ENCODE data around the gene TMED10. TPM values are rescaled to one million over a fixed set of nuclear protein-coding genes. Genes with fewer than 3 reads are reported as not detected.

The TMED10 gene
- total and polyA plus RNA-seq, 2 donors (not counting 1 experiment from before 2014, with no cell fraction given), result 223 to 333 TPM

DNA sequence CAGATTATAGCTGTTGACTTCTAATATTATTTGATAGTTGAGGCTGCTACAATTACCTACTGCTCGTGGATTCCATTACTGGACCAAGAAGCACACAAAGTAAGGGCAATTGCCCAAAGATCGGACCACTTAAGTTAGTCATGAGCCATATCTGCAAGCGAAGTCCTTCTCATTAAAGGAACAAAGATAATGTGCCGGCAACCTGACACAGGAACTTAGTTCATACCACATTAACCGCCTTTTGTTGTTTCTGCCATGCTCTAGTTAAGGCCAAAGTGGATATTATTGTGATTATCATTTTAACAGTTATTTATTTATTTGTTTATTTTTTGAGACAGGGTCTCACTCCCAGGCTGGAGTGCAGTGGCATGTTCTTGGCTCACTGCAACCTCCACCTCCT is 38.1 kb upstream of the TMED10 start:
- Histone ChIP-seq H4K20me1 (ENCODE audit: control insufficient read depth, extremely low read depth, insufficient read depth, low read length) (no peaks in the 10 kb centered on the region), H3K9me3 (ENCODE audit: control insufficient read depth, insufficient read depth, low read depth, low read length) (no peaks in the 10 kb centered on the region), H3K9ac (ENCODE audit: insufficient read depth, low read length) (no peak overlapping the region), H3K27me3 (ENCODE audit: control insufficient read depth, insufficient read depth, low read length) (no peaks in the 10 kb centered on the region), H2AFZ (ENCODE audit: low read length) (no peak overlapping the region), H3K4me3 (replicated peaks in 1 of 4; ENCODE audit: control extremely low read depth in 1 of 4, insufficient read depth in 1 of 4, low read depth in 3 of 4, low read length in 4 of 4) (no peak overlapping the region), H3K4me1 (ENCODE audit: control insufficient read depth, extremely low read depth, insufficient read depth, low read length) (no peaks in the 10 kb centered on the region), H3K4me2 (ENCODE audit: extremely low read depth, insufficient read depth, low read length) (no peak overlapping the region), H3K36me3 (ENCODE audit: control insufficient read depth, insufficient read depth, low read length) (no peaks in the 10 kb centered on the region), H3K79me2 (ENCODE audit: control insufficient read depth, insufficient read depth, low read length) (no peaks in the 10 kb centered on the region), H3K27ac (ENCODE audit: insufficient read depth, low read length) (no peak overlapping the region)
- TF ChIP-seq EZH2 (IDR thresholded peaks at IDR 0.05; ENCODE audit: low read length, missing control alignments), result no peak
- TF ChIP-seq, protein P1, sequence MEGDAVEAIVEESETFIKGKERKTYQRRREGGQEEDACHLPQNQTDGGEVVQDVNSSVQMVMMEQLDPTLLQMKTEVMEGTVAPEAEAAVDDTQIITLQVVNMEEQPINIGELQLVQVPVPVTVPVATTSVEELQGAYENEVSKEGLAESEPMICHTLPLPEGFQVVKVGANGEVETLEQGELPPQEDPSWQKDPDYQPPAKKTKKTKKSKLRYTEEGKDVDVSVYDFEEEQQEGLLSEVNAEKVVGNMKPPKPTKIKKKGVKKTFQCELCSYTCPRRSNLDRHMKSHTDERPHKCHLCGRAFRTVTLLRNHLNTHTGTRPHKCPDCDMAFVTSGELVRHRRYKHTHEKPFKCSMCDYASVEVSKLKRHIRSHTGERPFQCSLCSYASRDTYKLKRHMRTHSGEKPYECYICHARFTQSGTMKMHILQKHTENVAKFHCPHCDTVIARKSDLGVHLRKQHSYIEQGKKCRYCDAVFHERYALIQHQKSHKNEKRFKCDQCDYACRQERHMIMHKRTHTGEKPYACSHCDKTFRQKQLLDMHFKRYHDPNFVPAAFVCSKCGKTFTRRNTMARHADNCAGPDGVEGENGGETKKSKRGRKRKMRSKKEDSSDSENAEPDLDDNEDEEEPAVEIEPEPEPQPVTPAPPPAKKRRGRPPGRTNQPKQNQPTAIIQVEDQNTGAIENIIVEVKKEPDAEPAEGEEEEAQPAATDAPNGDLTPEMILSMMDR (conservative IDR thresholded peaks at IDR 0.05 in 1 of 2, IDR thresholded peaks at IDR 0.05 in 1 of 2; ENCODE audit: low read depth in 1 of 2, low read length in 2 of 2), result no peak
- no peak for DNase-seq (ENCODE audit: low read depth in 2 of 2)

DNA sequence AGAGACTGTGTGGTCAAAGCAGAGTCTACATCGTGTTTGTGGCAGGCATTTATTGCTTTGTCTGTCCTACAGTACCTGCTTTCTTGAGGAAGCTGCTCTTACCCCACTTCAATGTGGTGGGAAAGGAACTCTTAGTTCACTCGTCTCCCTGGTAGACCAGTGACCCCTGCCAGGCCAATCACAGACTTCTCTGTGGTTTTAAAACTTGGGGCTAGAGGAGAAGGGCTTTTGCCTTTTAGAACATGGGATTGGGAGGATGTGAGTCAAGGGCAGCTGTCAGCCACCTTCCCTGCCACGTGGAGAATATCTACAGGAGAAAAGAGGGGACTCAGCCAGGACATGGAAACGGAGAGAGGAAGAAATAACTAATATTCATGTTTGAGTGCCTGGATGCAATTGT is 36.8 kb upstream of the TMED10 start:
- Histone ChIP-seq H3K9ac (ENCODE audit: insufficient read depth, low read length) (no peak overlapping the region), H3K27ac (ENCODE audit: insufficient read depth, low read length) (no peak overlapping the region), H4K20me1 (ENCODE audit: control insufficient read depth, extremely low read depth, insufficient read depth, low read length) (no peaks in the 10 kb centered on the region), H3K4me1 (ENCODE audit: control insufficient read depth, extremely low read depth, insufficient read depth, low read length) (no peaks in the 10 kb centered on the region), H3K36me3 (ENCODE audit: control insufficient read depth, insufficient read depth, low read length) (no peaks in the 10 kb centered on the region), H3K27me3 (ENCODE audit: control insufficient read depth, insufficient read depth, low read length) (no peaks in the 10 kb centered on the region), H3K9me3 (ENCODE audit: control insufficient read depth, insufficient read depth, low read depth, low read length) (no peaks in the 10 kb centered on the region), H3K79me2 (ENCODE audit: control insufficient read depth, insufficient read depth, low read length) (no peaks in the 10 kb centered on the region), H2AFZ (ENCODE audit: low read length) (no peak overlapping the region), H3K4me2 (ENCODE audit: extremely low read depth, insufficient read depth, low read length) (no peak overlapping the region), H3K4me3 (replicated peaks in 1 of 4; ENCODE audit: control extremely low read depth in 1 of 4, insufficient read depth in 1 of 4, low read depth in 3 of 4, low read length in 4 of 4) (no peak overlapping the region)
- TF ChIP-seq EZH2 (IDR thresholded peaks at IDR 0.05; ENCODE audit: low read length, missing control alignments), result no peak
- TF ChIP-seq, protein P1 (conservative IDR thresholded peaks at IDR 0.05 in 1 of 2, IDR thresholded peaks at IDR 0.05 in 1 of 2; ENCODE audit: low read depth in 1 of 2, low read length in 2 of 2), result no peak
- peak in 1 of 2 donors; percentile 20 for DNase-seq (ENCODE audit: low read depth in 2 of 2)

DNA sequence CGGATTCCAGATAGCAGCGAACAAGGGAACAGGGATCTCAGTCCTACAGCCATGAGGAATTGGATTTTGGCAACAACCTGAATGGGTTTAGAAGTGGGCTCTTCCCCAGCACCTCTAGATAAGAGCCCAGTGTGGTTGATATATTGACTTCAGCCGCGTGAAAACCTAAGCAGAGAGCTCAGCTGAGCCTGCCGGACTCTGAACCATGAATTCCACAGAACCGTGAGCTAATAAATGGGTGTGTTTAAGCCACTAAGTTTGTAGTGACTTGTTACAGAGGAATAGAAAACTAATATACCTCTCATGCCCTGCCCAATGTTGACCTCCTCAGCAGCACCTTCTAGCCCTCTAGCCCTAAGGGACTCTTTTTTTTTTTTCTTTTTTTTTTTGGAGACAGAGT is 32.4 kb upstream of the TMED10 start:
- Histone ChIP-seq H3K27ac (ENCODE audit: insufficient read depth, low read length) (no peak overlapping the region), H3K4me2 (ENCODE audit: extremely low read depth, insufficient read depth, low read length) (no peak overlapping the region), H3K36me3 (ENCODE audit: control insufficient read depth, insufficient read depth, low read length) (no peaks in the 10 kb centered on the region), H3K9ac (ENCODE audit: insufficient read depth, low read length) (no peak overlapping the region), H3K4me3 (replicated peaks in 1 of 4; ENCODE audit: control extremely low read depth in 1 of 4, insufficient read depth in 1 of 4, low read depth in 3 of 4, low read length in 4 of 4) (no peak overlapping the region), H3K79me2 (ENCODE audit: control insufficient read depth, insufficient read depth, low read length) (no peaks in the 10 kb centered on the region), H3K4me1 (ENCODE audit: control insufficient read depth, extremely low read depth, insufficient read depth, low read length) (no peaks in the 10 kb centered on the region), H3K9me3 (ENCODE audit: control insufficient read depth, insufficient read depth, low read depth, low read length) (no peaks in the 10 kb centered on the region), H3K27me3 (ENCODE audit: control insufficient read depth, insufficient read depth, low read length) (no peaks in the 10 kb centered on the region), H2AFZ (ENCODE audit: low read length) (no peak overlapping the region), H4K20me1 (ENCODE audit: control insufficient read depth, extremely low read depth, insufficient read depth, low read length) (no peaks in the 10 kb centered on the region)
- no peak for TF ChIP-seq EZH2 (IDR thresholded peaks at IDR 0.05; ENCODE audit: low read length, missing control alignments)
- TF ChIP-seq, protein P1 (conservative IDR thresholded peaks at IDR 0.05 in 1 of 2, IDR thresholded peaks at IDR 0.05 in 1 of 2; ENCODE audit: low read depth in 1 of 2, low read length in 2 of 2), result no peak
- no peak for DNase-seq (ENCODE audit: low read depth in 2 of 2)
